CD4-positive, alpha-beta T cell treated with Interleukin-4 for 1 hour (primary cell): ENCODE results near the gene MBLAC1.

Experiments used
- DNase-seq, 2 donors: peaks; one replicate each; pipeline ENCODE4 v3.0.0-alpha.2; 2020 to 2022

Gene MBLAC1

GRCh38 chr7:100173806-100174495 is 47.2 kb downstream of the MBLAC1 start:
- DNase-seq, result no peak

GRCh38 chr7:100174582-100174981 is 47.8 kb downstream of the MBLAC1 start:
- DNase-seq, result no peak

GRCh38 chr7:100175296-100175935 is 48.6 kb downstream of the MBLAC1 start:
- DNase-seq, result no peak

- no peak for DNase-seq
Observed at GRCh38 chr7:100176096-100177044, 49.6 kb downstream of the MBLAC1 start.

- peak; percentile 99 for DNase-seq
Observed at GRCh38 chr7:100177045-100178001, 50.6 kb downstream of the MBLAC1 start, which contains the start of the genes GPC2 and STAG3. Gene GPC2 (minus strand): TSS chr7:100177381. CDS start chr7:100177199, 182 bp downstream. Gene STAG3 (plus strand): TSS chr7:100177918. CDS start chr7:100180557, 2,639 bp downstream.
